Thyroid gland (tissue), 4 donors: Measurements from ENCODE around the gene CCDC81.

Experiments
- POLR2A ChIP-seq, 2 donors: fragments of 450-650 bp; IDR thresholded peaks; one replicate each; pipeline ENCODE4 v1.6.1; 2017; ENCODE audit warnings: antibody characterized with exemption in 2 of 2, mild to moderate bottlenecking in 2 of 2, moderate library complexity in 1 of 2
- TF ChIP-seq, protein P1 (sequence below), 6 experiments: fragments of 200-600 bp in 3 of 6; fragments of 450-650 bp in 3 of 6; sonication (generic) in 3 of 6; IDR thresholded peaks; one replicate each; pipeline ENCODE4 v1.5.1; 2016 to 2019; ENCODE audit warnings: antibody characterized with exemption in 6 of 6, mild to moderate bottlenecking in 2 of 6, inconsistent platforms in 1 of 6, moderate library complexity in 1 of 6

- TF ChIP-seq, protein P1, sequence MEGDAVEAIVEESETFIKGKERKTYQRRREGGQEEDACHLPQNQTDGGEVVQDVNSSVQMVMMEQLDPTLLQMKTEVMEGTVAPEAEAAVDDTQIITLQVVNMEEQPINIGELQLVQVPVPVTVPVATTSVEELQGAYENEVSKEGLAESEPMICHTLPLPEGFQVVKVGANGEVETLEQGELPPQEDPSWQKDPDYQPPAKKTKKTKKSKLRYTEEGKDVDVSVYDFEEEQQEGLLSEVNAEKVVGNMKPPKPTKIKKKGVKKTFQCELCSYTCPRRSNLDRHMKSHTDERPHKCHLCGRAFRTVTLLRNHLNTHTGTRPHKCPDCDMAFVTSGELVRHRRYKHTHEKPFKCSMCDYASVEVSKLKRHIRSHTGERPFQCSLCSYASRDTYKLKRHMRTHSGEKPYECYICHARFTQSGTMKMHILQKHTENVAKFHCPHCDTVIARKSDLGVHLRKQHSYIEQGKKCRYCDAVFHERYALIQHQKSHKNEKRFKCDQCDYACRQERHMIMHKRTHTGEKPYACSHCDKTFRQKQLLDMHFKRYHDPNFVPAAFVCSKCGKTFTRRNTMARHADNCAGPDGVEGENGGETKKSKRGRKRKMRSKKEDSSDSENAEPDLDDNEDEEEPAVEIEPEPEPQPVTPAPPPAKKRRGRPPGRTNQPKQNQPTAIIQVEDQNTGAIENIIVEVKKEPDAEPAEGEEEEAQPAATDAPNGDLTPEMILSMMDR (IDR thresholded peaks at IDR 0.05): no peak
- no peak for TF ChIP-seq POLR2A (IDR thresholded peaks at IDR 0.05)
Measured at GRCh38 chr11:86388198-86388597, 13.5 kb downstream of the CCDC81 start.
